Smooth muscle cell (in vitro differentiated cells): ENCODE measurements around the gene XPO5. TPM values are rescaled to one million over a fixed set of nuclear protein-coding genes. Genes with fewer than 3 reads are reported as not detected.

ENCODE experiments used
- DNase-seq: peaks from one replicate; lab custom pipeline; 2025; ENCODE audit not compliant: unreplicated experiment; lab: John Stamatoyannopoulos, UW
- H2AFZ ChIP-seq: fragments of 200-600 bp; sonication (generic); 2 replicates; pipeline ENCODE4 v1.6.0; 2016; ENCODE audit warnings: antibody characterized with exemption, low read depth, mild to moderate bottlenecking
- H3F3A ChIP-seq: fragments of 200-600 bp; sonication (generic); 2 replicates; pipeline ENCODE4 v1.6.0; 2017; ENCODE audit warnings: antibody characterized with exemption, low read depth
- H3K27ac ChIP-seq: fragments of 200-600 bp; sonication (generic); 2 replicates; pipeline ENCODE4 v1.5.1; 2016; ENCODE audit warnings: low read depth, mild to moderate bottlenecking
- H3K27me3 ChIP-seq: fragments of 200-600 bp; sonication (generic); 2 replicates; pipeline ENCODE4 v1.6.1; 2016; ENCODE audit warnings: low read depth, mild to moderate bottlenecking
- H3K36me3 ChIP-seq: fragments of 200-600 bp; sonication (generic); 2 replicates; pipeline ENCODE4 v1.5.1; 2016; ENCODE audit warnings: low read depth
- H3K4me1 ChIP-seq: fragments of 200-600 bp; sonication (generic); 2 replicates; pipeline ENCODE4 v1.5.1; 2016; ENCODE audit warnings: low read depth
- H3K4me2 ChIP-seq: fragments of 200-600 bp; sonication (generic); 2 replicates; pipeline ENCODE4 v1.6.0; 2016; ENCODE audit warnings: mild to moderate bottlenecking
- H3K4me3 ChIP-seq: fragments of 200-600 bp; sonication (generic); 2 replicates; pipeline ENCODE4 v1.5.1; 2016; ENCODE audit warnings: mild to moderate bottlenecking
- H3K79me2 ChIP-seq: fragments of 200-600 bp; sonication (generic); 2 replicates; pipeline ENCODE4 v1.6.0; 2016; ENCODE audit warnings: low read depth, mild to moderate bottlenecking
- H3K9ac ChIP-seq: fragments of 200-600 bp; sonication (generic); 2 replicates; pipeline ENCODE4 v1.6.0; 2016; ENCODE audit warnings: low read depth
- H3K9me3 ChIP-seq: fragments of 200-600 bp; sonication (generic); replicated peaks from 2 replicates; pipeline ENCODE4 v1.5.1; 2016; ENCODE audit warnings: low read depth
- H4K20me1 ChIP-seq: fragments of 200-600 bp; sonication (generic); 2 replicates; pipeline ENCODE4 v1.6.0; 2016; ENCODE audit warnings: low read depth
- CTCF ChIP-seq: fragments of 200-600 bp; sonication (generic); IDR thresholded peaks from 2 replicates; pipeline ENCODE4 v1.5.1; 2017; ENCODE audit warnings: borderline replicate concordance, mild to moderate bottlenecking, antibody characterized with exemption; ENCODE audit not compliant: insufficient read depth, poor library complexity, severe bottlenecking
- WGBS: methylation state at CpG from one replicate; pipeline ENCODE4 v1.1.7; 2016; ENCODE audit warnings: low lambda C conversion rate; 5-methylcytosine and 5-hydroxymethylcytosine counted together
- polyA plus RNA-seq: library from polyadenylated mRNA; unstranded; fragments of >200 nt; fragmentation: Nextera tagmentation; extraction: Ambion mirVana; gene quantifications from 2 replicates; pipeline ENCODE4 v1.2.1, GENCODE V29; 2016
- total RNA-seq: library from RNA; depleted of rRNA; stranded (reverse); fragments of >200 nt; gene quantifications from 2 replicates; pipeline ENCODE4 v1.2.3, GENCODE V29; 2014

The XPO5 gene
- total and polyA plus RNA-seq, 2 experiments from 2014 or later, result 11.7 to 31.9 TPM

GRCh38 chr6:43582911-43583310, 7.1 kb upstream of the XPO5 start:
- H4K20me1 ChIP-seq, result peaks cover 19% of the 10 kb centered on the region
- no peaks in the 10 kb centered on the region for H3F3A ChIP-seq
- peaks cover 5% of the 10 kb centered on the region for H3K4me1 ChIP-seq
- WGBS, result 92% methylated on average over 5 of the region's 5 CpGs
- H3K79me2 ChIP-seq, result peaks cover 23% of the 10 kb centered on the region
- no peak for DNase-seq
- TF ChIP-seq CTCF, result no peak
- no peak overlapping the region for H3K9ac ChIP-seq
- no peaks in the 10 kb centered on the region for H3K27me3 ChIP-seq
- no peaks in the 10 kb centered on the region for H3K9me3 ChIP-seq
- H3K36me3 ChIP-seq, result peaks cover 15% of the 10 kb centered on the region
- no peak overlapping the region for H2AFZ ChIP-seq
- H3K4me2 ChIP-seq, result no peak overlapping the region
- no peak overlapping the region for H3K4me3 ChIP-seq
- no peak overlapping the region for H3K27ac ChIP-seq

GRCh38 chr6:43579171-43579570, 3.3 kb upstream of the XPO5 start:
- DNase-seq, result no peak

GRCh38 chr6:43578748-43579147, 2.9 kb upstream of the XPO5 start:
- no peak for TF ChIP-seq CTCF
- Histone ChIP-seq H3K36me3 (no peaks in the 10 kb centered on the region), H3K27me3 (no peaks in the 10 kb centered on the region), H3F3A (peaks cover 9% of the 10 kb centered on the region), H3K9me3 (no peaks in the 10 kb centered on the region), H3K4me2 (peak overlapping the region; percentile 98), H3K9ac (no peak overlapping the region), H3K4me1 (peaks cover 24% of the 10 kb centered on the region), H3K4me3 (no peak overlapping the region), H2AFZ (no peak overlapping the region), H3K79me2 (peaks cover 54% of the 10 kb centered on the region), H4K20me1 (peaks cover 22% of the 10 kb centered on the region), H3K27ac (peak overlapping the region; percentile 54)
- 95% methylated on average over 3 of the region's 3 CpGs for WGBS
- DNase-seq, result no peak

More at GRCh38 chr6:43579171-43579570, 3.3 kb upstream of the XPO5 start:
- Histone ChIP-seq H3K27me3 (no peaks in the 10 kb centered on the region), H2AFZ (no peak overlapping the region), H3F3A (peaks cover 9% of the 10 kb centered on the region), H3K79me2 (peaks cover 51% of the 10 kb centered on the region), H3K9me3 (no peaks in the 10 kb centered on the region), H4K20me1 (peaks cover 22% of the 10 kb centered on the region), H3K4me3 (no peak overlapping the region), H3K4me1 (peaks cover 24% of the 10 kb centered on the region), H3K4me2 (peak overlapping the region; percentile 98), H3K36me3 (peaks cover under 1% of the 10 kb centered on the region), H3K27ac (peak overlapping the region; percentile 54), H3K9ac (no peak overlapping the region)
- TF ChIP-seq CTCF, result no peak
- WGBS, result 84% methylated on average over 2 of the region's 2 CpGs

- H3K36me3 ChIP-seq, result no peaks in the 10 kb centered on the region
- 1% methylated on average over 38 of the region's 38 CpGs for WGBS
- H3K4me2 ChIP-seq, result peak overlapping the region; percentile 98
- no peak for TF ChIP-seq CTCF
- peak overlapping the region; percentile 58 for H3K9ac ChIP-seq
- H3K4me1 ChIP-seq, result peaks cover 24% of the 10 kb centered on the region
- peaks cover 9% of the 10 kb centered on the region for H3F3A ChIP-seq
- peak overlapping the region; percentile 98 for H2AFZ ChIP-seq
- H3K27ac ChIP-seq, result no peak overlapping the region
- H3K27me3 ChIP-seq, result no peaks in the 10 kb centered on the region
- H3K79me2 ChIP-seq, result peaks cover 54% of the 10 kb centered on the region
- H4K20me1 ChIP-seq, result peaks cover 14% of the 10 kb centered on the region
- DNase-seq, result no peak
- H3K4me3 ChIP-seq, result peak overlapping the region; percentile 92
- no peaks in the 10 kb centered on the region for H3K9me3 ChIP-seq
These were observed 600 bp downstream of the XPO5 start for GRCh38 chr6:43575105-43575771.
